ENCODE measurements around the gene GDPGP1.

DNA sequence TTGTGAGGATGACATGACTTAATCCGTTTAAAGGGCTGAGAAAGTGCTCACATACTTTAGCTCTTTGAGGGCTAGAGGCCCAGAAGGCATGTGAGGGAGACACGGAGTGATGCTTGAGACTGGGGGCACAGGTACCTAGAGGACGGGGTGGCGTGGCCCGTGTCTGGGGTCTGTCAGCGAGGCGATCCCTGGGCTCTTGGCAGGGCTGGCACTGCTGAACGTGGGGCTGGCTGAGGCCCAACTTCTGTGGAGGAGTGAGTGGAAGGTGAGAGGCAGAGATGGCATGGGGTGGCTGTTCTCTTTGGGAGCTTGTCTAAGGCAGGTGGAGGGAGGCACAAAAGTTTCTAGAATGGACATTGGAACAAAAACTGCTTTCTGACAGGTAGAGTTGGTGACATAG is 23.4 kb upstream of the GDPGP1 start:
- TF ChIP-seq HNRNPUL1 (IDR thresholded peaks at IDR 0.05; ENCODE audit: low read length), result no peak
- no peak for TF ChIP-seq RCOR1 (IDR thresholded peaks at IDR 0.05; ENCODE audit: borderline replicate concordance in 1 of 2, low read depth in 2 of 2, low read length in 2 of 2)
- TF ChIP-seq SMAD2 (IDR thresholded peaks at IDR 0.05; ENCODE audit: low read depth, low read length), result no peak
- no peak for TF ChIP-seq GABPA (tag; conservative IDR thresholded peaks at IDR 0.05; ENCODE audit: low read depth)
- TF ChIP-seq HNRNPLL (IDR thresholded peaks at IDR 0.05; ENCODE audit: low read depth, low read length, poor library complexity, severe bottlenecking), result no peak
- TF ChIP-seq HDAC6 (IDR thresholded peaks at IDR 0.05; ENCODE audit: low read depth, low read length), result no peak
- TF ChIP-seq DDX20 (tag; IDR thresholded peaks at IDR 0.05; ENCODE audit: low read depth), result no peak
- TF ChIP-seq, protein P1, sequence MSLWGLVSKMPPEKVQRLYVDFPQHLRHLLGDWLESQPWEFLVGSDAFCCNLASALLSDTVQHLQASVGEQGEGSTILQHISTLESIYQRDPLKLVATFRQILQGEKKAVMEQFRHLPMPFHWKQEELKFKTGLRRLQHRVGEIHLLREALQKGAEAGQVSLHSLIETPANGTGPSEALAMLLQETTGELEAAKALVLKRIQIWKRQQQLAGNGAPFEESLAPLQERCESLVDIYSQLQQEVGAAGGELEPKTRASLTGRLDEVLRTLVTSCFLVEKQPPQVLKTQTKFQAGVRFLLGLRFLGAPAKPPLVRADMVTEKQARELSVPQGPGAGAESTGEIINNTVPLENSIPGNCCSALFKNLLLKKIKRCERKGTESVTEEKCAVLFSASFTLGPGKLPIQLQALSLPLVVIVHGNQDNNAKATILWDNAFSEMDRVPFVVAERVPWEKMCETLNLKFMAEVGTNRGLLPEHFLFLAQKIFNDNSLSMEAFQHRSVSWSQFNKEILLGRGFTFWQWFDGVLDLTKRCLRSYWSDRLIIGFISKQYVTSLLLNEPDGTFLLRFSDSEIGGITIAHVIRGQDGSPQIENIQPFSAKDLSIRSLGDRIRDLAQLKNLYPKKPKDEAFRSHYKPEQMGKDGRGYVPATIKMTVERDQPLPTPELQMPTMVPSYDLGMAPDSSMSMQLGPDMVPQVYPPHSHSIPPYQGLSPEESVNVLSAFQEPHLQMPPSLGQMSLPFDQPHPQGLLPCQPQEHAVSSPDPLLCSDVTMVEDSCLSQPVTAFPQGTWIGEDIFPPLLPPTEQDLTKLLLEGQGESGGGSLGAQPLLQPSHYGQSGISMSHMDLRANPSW (CRISPR knock-in tag; IDR thresholded peaks at IDR 0.05), result no peak
- TF ChIP-seq KDM5B (IDR thresholded peaks at IDR 0.05; ENCODE audit: insufficient replicate concordance, low read depth, low read length), result no peak

All from K562 (cell line).